Globus pallidus (tissue), 1 donor: ENCODE data around the gene FAM131A.

ENCODE experiments used
- DNase-seq: peaks from one replicate; pipeline ENCODE4 v3.0.0-alpha.2; 2015; ENCODE audit warnings: low spot score

FAM131A gene

GRCh38 chr3:184377882-184378445, 40.6 kb downstream of the FAM131A start, which contains the start of gene THPO:
TSS of gene THPO (minus strand) at chr3:184378207. CDS start at chr3:184376259, 1,948 bp downstream.
- no peak for DNase-seq

DNA sequence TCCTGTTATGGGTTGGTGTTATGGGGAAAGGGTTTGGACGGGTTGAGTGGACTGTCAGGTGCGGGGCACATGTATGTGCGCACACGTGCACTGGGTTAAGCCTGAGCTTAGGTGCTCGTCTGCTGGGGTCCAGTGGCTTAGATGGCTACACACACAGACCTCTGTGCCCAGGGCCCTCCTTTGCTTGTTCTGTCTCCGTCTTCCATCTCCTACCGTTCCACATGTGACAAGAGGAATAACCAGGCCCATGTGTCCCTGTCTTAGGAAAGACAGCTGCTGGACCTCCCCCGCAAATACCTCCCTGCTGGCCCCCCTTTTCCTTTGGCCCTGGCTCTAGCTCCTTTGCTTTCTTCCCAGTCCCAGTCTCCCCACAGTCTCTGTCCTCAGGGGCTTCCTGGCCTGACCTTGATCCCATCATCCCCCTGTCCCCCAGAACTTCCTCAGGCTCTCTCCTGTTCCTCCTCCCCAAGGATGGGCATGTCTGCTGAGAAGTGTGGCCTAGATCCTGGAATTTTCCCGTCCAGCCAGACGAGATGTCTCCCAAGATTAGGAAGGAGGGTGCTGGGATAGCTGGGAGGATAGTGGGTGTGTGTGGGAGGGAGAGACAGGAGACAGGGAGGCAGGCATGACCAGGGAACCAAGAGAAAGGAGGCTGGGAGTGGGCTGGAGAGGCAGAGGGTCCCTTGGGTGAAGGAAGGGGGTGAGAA, 41.4 kb downstream of the FAM131A start:
- no peak for DNase-seq

GRCh38 chr3:184379358-184380184, 42.2 kb downstream of the FAM131A start, which contains the start of gene CHRD:
TSS of gene CHRD (plus strand) at chr3:184380054. CDS start at chr3:184380319, 265 bp downstream.
- DNase-seq = no peak

DNA sequence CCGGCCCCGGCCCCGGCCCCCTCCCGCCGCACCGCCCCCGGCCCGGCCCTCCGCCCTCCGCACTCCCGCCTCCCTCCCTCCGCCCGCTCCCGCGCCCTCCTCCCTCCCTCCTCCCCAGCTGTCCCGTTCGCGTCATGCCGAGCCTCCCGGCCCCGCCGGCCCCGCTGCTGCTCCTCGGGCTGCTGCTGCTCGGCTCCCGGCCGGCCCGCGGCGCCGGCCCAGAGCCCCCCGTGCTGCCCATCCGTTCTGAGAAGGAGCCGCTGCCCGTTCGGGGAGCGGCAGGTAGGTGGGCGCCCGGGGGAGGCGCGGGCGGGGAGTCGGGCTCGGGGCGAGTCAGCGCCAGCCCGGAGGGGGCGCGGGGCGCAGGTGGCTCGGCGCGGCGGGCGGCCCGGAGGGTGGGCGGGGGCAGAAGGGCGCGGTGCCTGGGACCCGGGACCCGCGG, 42.8 kb downstream of the FAM131A start:
- peak; percentile 38 for DNase-seq

- DNase-seq = no peak
Observed at GRCh38 chr3:184380627-184381260, 43.3 kb downstream of the FAM131A start.

DNA sequence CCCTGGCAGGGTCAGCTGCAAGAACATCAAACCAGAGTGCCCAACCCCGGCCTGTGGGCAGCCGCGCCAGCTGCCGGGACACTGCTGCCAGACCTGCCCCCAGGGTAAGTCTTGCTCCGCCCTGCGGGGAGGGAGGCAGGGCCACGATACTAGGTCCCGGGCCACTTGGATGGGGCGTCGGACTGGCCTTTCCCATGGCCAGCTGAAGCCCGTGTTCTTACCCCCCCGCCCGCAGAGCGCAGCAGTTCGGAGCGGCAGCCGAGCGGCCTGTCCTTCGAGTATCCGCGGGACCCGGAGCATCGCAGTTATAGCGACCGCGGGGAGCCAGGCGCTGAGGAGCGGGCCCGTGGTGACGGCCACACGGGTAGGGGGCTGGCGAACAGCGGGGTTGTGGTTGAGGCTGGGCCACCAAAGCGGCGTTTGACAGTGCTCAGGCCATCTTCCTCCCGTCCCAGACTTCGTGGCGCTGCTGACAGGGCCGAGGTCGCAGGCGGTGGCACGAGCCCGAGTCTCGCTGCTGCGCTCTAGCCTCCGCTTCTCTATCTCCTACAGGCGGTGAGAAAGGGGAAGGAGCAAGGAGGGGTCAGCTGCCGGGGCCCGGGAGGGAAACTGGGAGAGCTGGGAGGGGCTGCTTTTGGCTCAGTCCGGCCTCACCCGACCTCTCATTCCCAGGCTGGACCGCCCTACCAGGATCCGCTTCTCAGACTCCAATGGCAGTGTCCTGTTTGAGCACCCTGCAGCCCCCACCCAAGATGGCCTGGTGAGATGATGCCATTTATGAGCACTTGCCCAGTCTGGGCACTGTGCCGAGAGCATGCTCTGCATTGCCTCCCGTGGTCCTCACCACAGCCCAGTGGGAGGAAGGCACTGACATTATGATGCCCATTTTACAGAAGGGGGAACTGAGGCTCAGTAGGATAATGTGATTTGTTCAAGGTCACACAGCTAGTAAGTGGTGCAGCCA, 44.1 kb downstream of the FAM131A start:
- no peak for DNase-seq

DNA sequence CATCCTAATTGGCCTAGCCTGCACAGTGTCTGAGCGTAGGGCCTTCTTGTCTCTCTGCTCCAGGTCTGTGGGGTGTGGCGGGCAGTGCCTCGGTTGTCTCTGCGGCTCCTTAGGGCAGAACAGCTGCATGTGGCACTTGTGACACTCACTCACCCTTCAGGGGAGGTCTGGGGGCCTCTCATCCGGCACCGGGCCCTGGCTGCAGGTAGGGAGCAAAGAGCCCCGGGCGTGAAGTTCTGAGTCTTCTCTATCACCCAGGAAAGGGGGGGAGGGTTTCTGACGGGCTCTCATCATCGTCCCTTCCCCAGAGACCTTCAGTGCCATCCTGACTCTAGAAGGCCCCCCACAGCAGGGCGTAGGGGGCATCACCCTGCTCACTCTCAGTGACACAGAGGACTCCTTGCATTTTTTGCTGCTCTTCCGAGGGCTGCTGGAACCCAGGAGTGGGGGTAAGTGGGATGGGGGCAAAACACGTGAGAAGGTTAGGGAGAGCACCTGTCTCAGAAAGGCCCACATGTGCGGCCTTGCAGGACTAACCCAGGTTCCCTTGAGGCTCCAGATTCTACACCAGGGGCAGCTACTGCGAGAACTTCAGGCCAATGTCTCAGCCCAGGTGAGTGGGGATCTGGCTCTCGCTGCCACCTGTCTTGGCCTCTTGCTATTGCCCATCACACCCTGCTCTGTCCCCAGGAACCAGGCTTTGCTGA, 45.1 kb downstream of the FAM131A start:
- DNase-seq = no peak

GRCh38 chr3:184383033-184383740, 45.8 kb downstream of the FAM131A start:
- no peak for DNase-seq

GRCh38 chr3:184384342-184384741, 46.9 kb downstream of the FAM131A start:
- DNase-seq = no peak

- no peak for DNase-seq
Observed at GRCh38 chr3:184384856-184385422, 47.5 kb downstream of the FAM131A start.

GRCh38 chr3:184386047-184386806, 48.8 kb downstream of the FAM131A start:
- no peak for DNase-seq

GRCh38 chr3:184387174-184387714, 49.8 kb downstream of the FAM131A start:
- no peak for DNase-seq

GRCh38 chr3:184388164-184388935, 51.0 kb downstream of the FAM131A start:
- DNase-seq = no peak

- no peak for DNase-seq
Observed at GRCh38 chr3:184388936-184389230, 51.5 kb downstream of the FAM131A start.

DNA sequence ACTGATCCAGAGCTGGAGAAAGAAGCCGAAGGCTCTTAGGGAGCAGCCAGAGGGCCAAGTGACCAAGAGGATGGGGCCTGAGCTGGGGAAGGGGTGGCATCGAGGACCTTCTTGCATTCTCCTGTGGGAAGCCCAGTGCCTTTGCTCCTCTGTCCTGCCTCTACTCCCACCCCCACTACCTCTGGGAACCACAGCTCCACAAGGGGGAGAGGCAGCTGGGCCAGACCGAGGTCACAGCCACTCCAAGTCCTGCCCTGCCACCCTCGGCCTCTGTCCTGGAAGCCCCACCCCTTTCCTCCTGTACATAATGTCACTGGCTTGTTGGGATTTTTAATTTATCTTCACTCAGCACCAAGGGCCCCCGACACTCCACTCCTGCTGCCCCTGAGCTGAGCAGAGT, 52.0 kb downstream of the FAM131A start:
- no peak for DNase-seq

- DNase-seq = no peak
Observed at GRCh38 chr3:184389935-184390528, 52.6 kb downstream of the FAM131A start.

DNA sequence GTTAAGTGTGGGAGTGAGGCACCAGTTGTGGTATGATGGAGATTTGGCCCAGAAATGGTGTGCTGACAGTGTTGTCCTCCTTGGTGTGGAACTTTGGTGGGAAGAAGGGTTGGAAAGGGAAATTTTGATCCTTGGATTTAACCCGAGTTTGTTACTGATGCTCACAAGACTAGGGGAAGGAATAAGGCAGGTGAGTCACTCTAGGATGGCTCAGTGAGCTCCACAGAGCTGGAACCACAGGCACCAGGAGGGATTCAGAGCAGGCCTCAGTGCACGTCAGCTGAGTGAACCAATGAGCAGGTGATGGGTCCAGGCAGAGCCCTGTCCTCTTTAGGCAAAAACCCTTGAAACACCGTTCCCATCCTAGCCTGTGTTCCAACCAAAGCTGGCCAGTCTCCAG, 53.9 kb downstream of the FAM131A start:
- DNase-seq = no peak

DNA sequence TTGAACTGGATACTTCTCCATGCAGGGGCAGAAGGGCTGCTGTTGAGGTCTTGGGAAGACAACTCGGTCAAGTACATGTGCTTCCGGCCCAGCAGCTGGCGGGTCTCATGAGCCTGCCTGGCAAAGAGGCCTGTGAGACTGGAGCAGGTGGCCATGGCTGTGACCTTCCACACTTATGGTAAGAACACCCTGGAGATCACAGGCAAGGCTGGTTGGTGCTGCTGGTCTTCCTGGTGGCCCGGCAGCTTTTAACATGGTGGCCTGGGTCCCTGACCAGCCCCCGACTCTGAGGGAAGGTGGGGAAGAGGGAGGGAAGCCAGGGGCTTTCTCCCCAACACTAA, 57.9 kb downstream of the FAM131A start:
- no peak for DNase-seq
